Cardiac septum (tissue), 1 donor: ENCODE results near the gene EYS. TPM values are rescaled to one million over a fixed set of nuclear protein-coding genes. Genes with fewer than 3 reads are reported as not detected.
"Not testable (repeated sequence)": the region's sequence is repeated elsewhere in the genome, so short reads cannot be mapped to it uniquely, and the experiment has no call there.

Experiments used
- DNase-seq: peaks from one replicate; pipeline ENCODE4 v3.0.0-alpha.2; 2020; ENCODE audit warnings: low spot score
- intact Hi-C: fragments of 100-400 bp; cut with DNase I; formaldehyde crosslinking; loops from one replicate; pipeline ENCODE4 v1.14.0; 2022
- total RNA-seq: library from RNA; stranded (reverse); fragmentation: NEBNext Ultra II Directional; extraction: Animal tissue kit (Norgen Biotek cat#: 25700); gene quantifications from one replicate; pipeline ENCODE4 v1.2.1, GENCODE V29; 2021
- donor health status: DM: no; HTN: no; CAD: no.

EYS gene
- total RNA-seq, 1 donor from 2014 or later = 0.24 TPM

- DNase-seq = no peak
- intact Hi-C loops = loop anchor here (2.0 kb wide), 1 partner anchor 318 kb away; no protein-coding TSS in a partner anchor
These were observed 1694.5 kb downstream of the EYS start for GRCh38 chr6:64012351-64013001.

- intact Hi-C loops = no loop called here
- DNase-seq = no peak
These were observed 1696.4 kb downstream of the EYS start for GRCh38 chr6:64010666-64011065.

GRCh38 chr6:64010010-64010409, 1697.0 kb downstream of the EYS start:
- DNase-seq = no peak
- intact Hi-C loops = no loop called here

- intact Hi-C loops = no loop called here
- DNase-seq = no peak
These were observed 1700.8 kb downstream of the EYS start for GRCh38 chr6:64006246-64006645.

- intact Hi-C loops = no loop called here
- DNase-seq = no peak
These were observed 1706.1 kb downstream of the EYS start for GRCh38 chr6:64000818-64001491.

- intact Hi-C loops = no loop called here
These were observed 1707.4 kb downstream of the EYS start for GRCh38 chr6:63999613-64000012.

GRCh38 chr6:63998991-63999390, 1708.0 kb downstream of the EYS start:
- intact Hi-C loops = no loop called here
- no peak for DNase-seq

More at GRCh38 chr6:63999613-64000012, 1707.4 kb downstream of the EYS start:
- no peak for DNase-seq

GRCh38 chr6:63997734-63998133, 1709.3 kb downstream of the EYS start:
- DNase-seq = no peak
- intact Hi-C loops = no loop called here

- intact Hi-C loops = no loop called here
- no peak for DNase-seq
These were observed 1709.8 kb downstream of the EYS start for GRCh38 chr6:63997221-63997620.

GRCh38 chr6:63985223-63985622, 1721.8 kb downstream of the EYS start:
- no peak for DNase-seq
- intact Hi-C loops = no loop called here

- DNase-seq = no peak
- intact Hi-C loops = no loop called here
These were observed 1731.3 kb downstream of the EYS start for GRCh38 chr6:63975699-63976098.

- intact Hi-C loops = no loop called here
- DNase-seq = no peak
These were observed 1738.4 kb downstream of the EYS start for GRCh38 chr6:63968650-63969049.

GRCh38 chr6:63964366-63964765, 1742.7 kb downstream of the EYS start:
- no peak for DNase-seq
- intact Hi-C loops = no loop called here

GRCh38 chr6:63963769-63964315, 1743.2 kb downstream of the EYS start:
- intact Hi-C loops = no loop called here
- DNase-seq = no peak

- DNase-seq, intact Hi-C loops: not testable (repeated sequence)
These were observed 1753.5 kb downstream of the EYS start for GRCh38 chr6:63953336-63954021.

GRCh38 chr6:63947792-63948529, 1759.1 kb downstream of the EYS start:
- no peak for DNase-seq
- intact Hi-C loops = no loop called here

GRCh38 chr6:63945987-63946386, 1761.0 kb downstream of the EYS start:
- intact Hi-C loops = no loop called here
- no peak for DNase-seq

- no peak for DNase-seq
- intact Hi-C loops = no loop called here
These were observed 1763.2 kb downstream of the EYS start for GRCh38 chr6:63943826-63944225.

- no peak for DNase-seq
- intact Hi-C loops = no loop called here
These were observed 1765.1 kb downstream of the EYS start for GRCh38 chr6:63941747-63942470.
